Endothelial cell (in vitro differentiated cells): Measurements from ENCODE around the gene ABAT. TPM values are rescaled to one million over a fixed set of nuclear protein-coding genes. Genes with fewer than 3 reads are reported as not detected.
A peak's percentile ranks its signal among the peaks of the same experiment; 100 is the strongest.

Experiments
- DNase-seq: peaks from one replicate; pipeline ENCODE4 v3.0.0; 2021; ENCODE audit warnings: low spot score
- H3K27ac Mint-ChIP-seq: one replicate; pipeline ENCODE4 v1.8.0; 2021; ENCODE audit warnings: mixed read lengths, inconsistent platforms; ENCODE audit not compliant: unreplicated experiment
- H3K27me3 Mint-ChIP-seq: one replicate; pipeline ENCODE4 v1.8.0; 2021; ENCODE audit warnings: mild to moderate bottlenecking, moderate library complexity, mixed read lengths, inconsistent platforms; ENCODE audit not compliant: unreplicated experiment
- H3K36me3 Mint-ChIP-seq: one replicate; pipeline ENCODE4 v1.8.0; 2021; ENCODE audit warnings: mild to moderate bottlenecking, low read depth, mixed read lengths, inconsistent platforms; ENCODE audit not compliant: unreplicated experiment
- H3K4me1 Mint-ChIP-seq: one replicate; pipeline ENCODE4 v1.8.0; 2021; ENCODE audit warnings: mild to moderate bottlenecking, mixed read lengths, inconsistent platforms; ENCODE audit not compliant: unreplicated experiment
- H3K4me3 Mint-ChIP-seq: one replicate; pipeline ENCODE4 v1.8.0; 2021; ENCODE audit warnings: mild to moderate bottlenecking, mixed read lengths, inconsistent platforms; ENCODE audit not compliant: unreplicated experiment
- H3K9me3 Mint-ChIP-seq: one replicate; pipeline ENCODE4 v1.8.0; 2021; ENCODE audit warnings: mixed read lengths, inconsistent platforms; ENCODE audit not compliant: unreplicated experiment
- CTCF ChIP-seq: fragments of 200-600 bp; sonication (generic); IDR thresholded peaks from one replicate; pipeline ENCODE4 v1.5.0; 2021; ENCODE audit warnings: antibody characterized with exemption; ENCODE audit not compliant: unreplicated experiment
- total RNA-seq: library from RNA; stranded (reverse); fragmentation: NEBNext Ultra II Directional; extraction: Animal tissue kit (Norgen Biotek cat#: 25700); gene quantifications from one replicate; pipeline ENCODE4 v1.2.1, GENCODE V29; 2021; ENCODE audit not compliant: unreplicated experiment

ABAT gene
- total RNA-seq, 1 donor from 2014 or later: 1.6 TPM

- Mint-ChIP-seq H3K4me1 (no peaks in the 10 kb centered on the region), H3K27ac (no peak overlapping the region), H3K4me3 (no peak overlapping the region), H3K27me3 (no peaks in the 10 kb centered on the region), H3K36me3 (peaks cover 20% of the 10 kb centered on the region), H3K9me3 (no peaks in the 10 kb centered on the region)
- TF ChIP-seq CTCF: no peak
- DNase-seq: no peak
Observed at GRCh38 chr16:8808009-8808408, 133.6 kb downstream of the ABAT start.

GRCh38 chr16:8808613-8809353, 134.4 kb downstream of the ABAT start:
- H3K36me3 Mint-ChIP-seq: peaks cover 22% of the 10 kb centered on the region

GRCh38 chr16:8812162-8812843, 137.9 kb downstream of the ABAT start:
- Mint-ChIP-seq H3K9me3 (no peaks in the 10 kb centered on the region), H3K27ac (no peak overlapping the region), H3K4me3 (no peak overlapping the region), H3K4me1 (no peaks in the 10 kb centered on the region), H3K36me3 (peaks cover 33% of the 10 kb centered on the region), H3K27me3 (no peaks in the 10 kb centered on the region)
- no peak for DNase-seq
- TF ChIP-seq CTCF: no peak

More at GRCh38 chr16:8808613-8809353, 134.4 kb downstream of the ABAT start:
- H3K27me3 Mint-ChIP-seq: no peaks in the 10 kb centered on the region
- H3K4me1 Mint-ChIP-seq: no peaks in the 10 kb centered on the region
- no peak overlapping the region for H3K4me3 Mint-ChIP-seq
- H3K9me3 Mint-ChIP-seq: no peaks in the 10 kb centered on the region
- DNase-seq: no peak
- H3K27ac Mint-ChIP-seq: peak overlapping the region; percentile 22
- no peak for TF ChIP-seq CTCF

GRCh38 chr16:8814095-8814806, 139.8 kb downstream of the ABAT start:
- no peaks in the 10 kb centered on the region for H3K4me1 Mint-ChIP-seq
- no peak for DNase-seq
- no peak overlapping the region for H3K27ac Mint-ChIP-seq
- H3K9me3 Mint-ChIP-seq: no peaks in the 10 kb centered on the region
- TF ChIP-seq CTCF: no peak
- H3K27me3 Mint-ChIP-seq: no peaks in the 10 kb centered on the region
- no peak overlapping the region for H3K4me3 Mint-ChIP-seq
- H3K36me3 Mint-ChIP-seq: peaks cover 33% of the 10 kb centered on the region
